GM21360 (cell line): ENCODE data around the gene AWAT2.
A peak's percentile ranks its signal among the peaks of the same experiment; 100 is the strongest.

Experiments
- ATAC-seq: cut with Tn5 transposase; IDR thresholded peaks from one replicate; pipeline ENCODE4 v1.9.1; 2021; ENCODE audit warnings: mild to moderate bottlenecking, moderate library complexity; ENCODE audit not compliant: unreplicated experiment

AWAT2 gene

GRCh38 chrX:70042399-70043371 is 7.1 kb downstream of the AWAT2 start:
- no peak for ATAC-seq

GRCh38 chrX:70041993-70042392 is 7.7 kb downstream of the AWAT2 start:
- ATAC-seq, result no peak

- no peak for ATAC-seq
These were observed 10.0 kb downstream of the AWAT2 start for GRCh38 chrX:70039758-70040157.

GRCh38 chrX:70038951-70039350 is 10.8 kb downstream of the AWAT2 start:
- ATAC-seq, result no peak

GRCh38 chrX:70038515-70038914 is 11.2 kb downstream of the AWAT2 start:
- ATAC-seq, result no peak

GRCh38 chrX:70034646-70035045 is 15.1 kb downstream of the AWAT2 start:
- no peak for ATAC-seq

DNA sequence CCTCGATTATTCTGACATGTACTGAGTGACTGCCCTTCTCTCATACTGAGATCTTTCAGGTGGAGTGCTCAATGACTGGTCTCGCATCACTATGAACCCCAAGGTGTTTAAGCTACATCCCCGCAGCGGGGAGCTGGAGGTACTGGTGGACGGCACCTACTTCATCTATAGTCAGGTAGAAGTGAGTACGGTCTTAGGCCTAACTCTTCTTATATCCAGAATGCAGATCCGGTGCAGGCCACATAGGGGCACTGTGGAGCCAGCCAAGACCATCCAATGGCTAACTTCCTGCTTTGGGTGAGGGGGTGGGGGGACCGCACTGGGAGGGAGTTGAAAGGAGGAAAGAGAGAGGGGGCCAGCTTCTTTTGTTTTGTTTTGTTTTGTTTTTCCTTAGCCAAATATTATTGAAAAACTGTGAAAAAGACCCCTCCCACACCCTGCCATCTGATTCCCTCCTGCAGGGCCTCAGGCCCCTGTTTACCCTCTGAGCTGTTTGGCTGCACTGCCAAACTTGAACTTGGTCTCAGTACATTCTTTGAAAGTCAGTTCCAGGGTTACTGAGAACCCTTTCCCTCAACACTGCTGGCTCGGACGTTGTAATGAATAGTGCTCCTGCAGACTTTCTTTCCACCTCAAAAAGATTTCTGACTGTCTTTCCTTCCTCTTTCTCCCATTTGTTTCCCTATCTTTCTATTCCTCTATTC is 16.2 kb downstream of the AWAT2 start:
- peak; percentile 55 for ATAC-seq

GRCh38 chrX:70032792-70033191 is 16.9 kb downstream of the AWAT2 start:
- ATAC-seq, result no peak

- peak; percentile 73 for ATAC-seq
These were observed 19.4 kb downstream of the AWAT2 start for GRCh38 chrX:70030301-70030767.

GRCh38 chrX:70029863-70030262 is 19.9 kb downstream of the AWAT2 start:
- ATAC-seq, result no peak

DNA sequence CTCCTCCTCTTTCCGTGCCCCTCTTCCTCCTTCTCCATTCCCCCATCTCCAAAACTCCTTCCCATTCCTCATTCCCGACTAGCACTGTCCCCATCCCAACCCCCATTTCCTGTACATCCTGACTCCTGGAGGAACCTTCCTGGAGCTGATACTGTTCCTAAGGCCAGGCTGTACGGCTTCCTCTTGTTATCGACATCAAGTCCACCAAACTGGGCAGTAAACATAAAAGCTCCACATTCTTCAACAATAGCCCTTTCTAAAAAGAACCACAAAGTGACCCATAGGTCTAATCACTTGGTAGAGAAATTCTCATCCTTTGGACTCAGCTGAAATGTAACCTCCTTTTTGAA is 22.9 kb downstream of the AWAT2 start:
- no peak for ATAC-seq

DNA sequence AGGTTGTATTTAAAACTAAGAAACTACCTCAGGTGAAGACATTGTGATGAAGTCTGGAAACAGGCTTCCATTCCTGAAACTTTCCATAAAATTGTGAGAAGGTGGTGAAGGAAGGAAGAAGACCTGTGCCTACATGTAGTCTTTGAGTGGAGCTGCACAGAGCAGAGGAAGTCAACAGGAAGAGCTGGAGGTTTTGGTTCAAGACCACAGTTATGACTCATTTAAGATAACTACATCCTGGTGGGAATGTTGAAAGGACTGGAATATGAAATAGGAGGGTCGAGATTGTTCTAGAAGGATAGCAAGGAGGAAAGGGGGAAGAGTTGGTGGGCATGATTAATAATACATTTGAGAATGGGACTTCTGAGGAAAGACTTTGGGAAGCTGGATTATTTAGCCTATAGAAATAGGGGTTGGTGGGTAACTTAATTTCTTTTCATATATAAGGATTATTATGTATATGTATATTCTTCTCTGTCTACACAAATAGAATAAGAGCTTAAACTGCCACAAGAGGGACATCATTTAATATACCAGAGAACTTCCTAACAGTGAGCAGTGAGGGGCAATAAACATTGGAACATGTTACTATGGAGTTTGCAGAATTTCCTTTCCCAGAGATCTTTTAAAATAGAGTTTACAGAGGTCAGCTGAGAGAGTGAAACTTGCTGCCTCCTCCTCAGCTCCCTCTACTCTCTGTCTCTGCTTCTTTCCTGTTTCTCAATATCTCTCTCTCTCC is 23.5 kb downstream of the AWAT2 start:
- ATAC-seq, result no peak

GRCh38 chrX:70025464-70025863 is 24.3 kb downstream of the AWAT2 start:
- no peak for ATAC-seq

GRCh38 chrX:70022616-70023015 is 27.1 kb downstream of the AWAT2 start:
- ATAC-seq, result no peak

DNA sequence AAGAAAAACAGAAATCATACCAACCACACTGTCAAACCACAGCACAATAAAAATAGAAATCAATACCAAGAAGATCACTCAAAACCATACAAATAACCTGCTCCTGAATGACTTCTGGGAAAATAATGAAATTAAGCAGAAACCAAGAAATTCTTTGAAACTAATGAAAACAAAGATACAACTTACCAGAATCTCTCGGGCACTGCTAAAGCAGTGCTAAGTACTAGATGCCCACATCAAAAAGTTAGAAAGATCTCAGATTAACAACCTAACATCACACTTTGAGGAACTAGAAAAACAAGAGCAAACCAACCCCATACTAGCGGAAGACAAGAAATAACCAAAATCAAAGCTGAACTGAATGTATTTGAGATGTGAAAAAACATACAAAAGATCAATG is 33.2 kb downstream of the AWAT2 start:
- ATAC-seq, result no peak

- ATAC-seq, result no peak
These were observed 36.0 kb downstream of the AWAT2 start for GRCh38 chrX:70013466-70014381.

DNA sequence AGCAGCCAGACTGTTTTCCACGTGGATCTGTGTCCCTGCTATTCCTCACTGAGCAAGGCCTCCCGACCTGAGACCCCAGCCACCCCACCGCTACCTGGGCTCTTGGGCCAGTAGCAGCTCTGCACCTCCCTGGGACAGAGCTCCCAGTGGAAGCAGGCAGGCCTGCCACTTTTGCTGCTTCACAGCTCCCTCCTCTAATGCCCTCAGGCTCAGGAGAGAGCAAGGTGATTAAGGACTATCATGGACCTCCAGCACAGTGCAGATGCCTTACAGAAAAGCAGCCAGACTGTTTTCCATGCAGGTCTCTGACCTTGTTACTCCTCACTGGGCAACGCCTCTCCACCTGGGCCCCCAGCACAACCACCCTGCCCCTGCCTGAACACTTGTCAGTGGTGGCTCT is 37.0 kb downstream of the AWAT2 start:
- no peak for ATAC-seq

DNA sequence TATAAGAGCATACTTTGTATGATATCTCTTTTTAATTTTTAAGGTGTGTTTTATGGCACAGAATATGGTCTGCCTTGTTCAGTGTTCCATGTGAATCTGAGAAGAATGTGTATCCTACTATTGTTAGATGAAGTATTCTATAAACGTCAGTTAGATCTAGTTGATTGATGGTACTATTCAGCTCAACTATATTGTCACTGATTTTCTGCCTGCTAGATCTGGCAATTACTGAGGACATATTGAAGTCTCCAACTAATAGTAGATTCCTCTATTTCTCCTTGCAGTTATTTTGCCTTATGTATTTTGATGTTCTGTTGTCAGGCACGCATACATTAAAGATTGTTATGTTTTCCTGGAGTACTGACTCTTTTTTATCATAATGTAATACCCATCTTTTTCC is 39.8 kb downstream of the AWAT2 start:
- ATAC-seq, result no peak

- ATAC-seq, result no peak
These were observed 40.7 kb downstream of the AWAT2 start for GRCh38 chrX:70009049-70009448.

GRCh38 chrX:70007946-70008345 is 41.8 kb downstream of the AWAT2 start:
- ATAC-seq, result no peak
